GM21390 (cell line): ENCODE results near the gene DIPK1B.

ENCODE experiments used
- ATAC-seq: cut with Tn5 transposase; IDR thresholded peaks from one replicate; pipeline ENCODE4 v1.9.1; 2021; ENCODE audit not compliant: unreplicated experiment

The DIPK1B gene

DNA sequence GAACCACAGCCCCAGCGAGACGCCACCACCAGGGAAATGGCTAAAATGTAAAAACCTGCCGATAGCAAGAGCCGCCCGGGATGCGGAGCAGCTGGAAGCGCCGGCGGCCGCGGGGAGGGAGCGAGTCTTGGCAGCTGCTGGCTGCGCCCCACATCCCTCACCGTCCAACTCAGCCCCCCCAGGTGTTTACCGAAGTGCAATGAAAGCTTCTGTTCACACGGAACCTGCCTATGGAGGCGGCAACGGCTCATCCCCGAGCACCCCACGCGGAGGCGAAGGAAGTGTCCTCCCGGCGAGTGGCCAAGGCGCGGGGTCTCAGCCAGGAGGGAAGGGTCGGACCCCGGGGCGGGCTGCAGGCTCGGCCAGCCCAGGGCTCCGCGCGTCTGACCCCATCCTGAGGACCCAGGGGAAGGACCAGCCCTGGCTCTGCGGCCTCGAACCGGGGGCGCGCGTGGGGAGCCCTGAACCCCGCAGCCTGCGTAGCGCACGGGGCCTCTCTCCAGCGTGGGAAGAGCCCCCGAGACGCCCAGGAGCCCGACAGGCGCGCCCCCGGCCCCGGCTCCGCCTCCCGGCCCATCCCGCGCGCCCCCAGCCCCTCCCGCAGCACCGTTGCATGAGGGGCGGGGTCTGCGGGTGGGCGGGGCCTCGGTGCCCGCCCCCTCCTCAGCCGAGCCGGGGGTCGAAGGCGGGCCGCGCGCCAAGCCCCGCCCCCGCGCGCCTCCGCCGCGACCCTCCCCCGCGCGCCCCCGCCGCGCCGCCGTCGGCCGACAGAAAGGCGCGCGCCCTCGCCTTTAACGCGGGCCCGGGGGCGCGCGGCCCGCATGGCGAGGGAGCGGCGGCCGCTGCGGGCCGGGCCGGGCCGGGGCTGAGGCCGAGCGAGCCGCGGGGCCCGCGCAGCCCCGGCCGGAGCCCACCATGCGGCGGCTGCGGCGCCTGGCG lies at the start of gene DIPK1B:
TSS of gene DIPK1B (plus strand) at position 822 of the 939 bp plus-strand sequence. CDS start at position 916, 94 bp downstream.
- no peak for ATAC-seq

DNA sequence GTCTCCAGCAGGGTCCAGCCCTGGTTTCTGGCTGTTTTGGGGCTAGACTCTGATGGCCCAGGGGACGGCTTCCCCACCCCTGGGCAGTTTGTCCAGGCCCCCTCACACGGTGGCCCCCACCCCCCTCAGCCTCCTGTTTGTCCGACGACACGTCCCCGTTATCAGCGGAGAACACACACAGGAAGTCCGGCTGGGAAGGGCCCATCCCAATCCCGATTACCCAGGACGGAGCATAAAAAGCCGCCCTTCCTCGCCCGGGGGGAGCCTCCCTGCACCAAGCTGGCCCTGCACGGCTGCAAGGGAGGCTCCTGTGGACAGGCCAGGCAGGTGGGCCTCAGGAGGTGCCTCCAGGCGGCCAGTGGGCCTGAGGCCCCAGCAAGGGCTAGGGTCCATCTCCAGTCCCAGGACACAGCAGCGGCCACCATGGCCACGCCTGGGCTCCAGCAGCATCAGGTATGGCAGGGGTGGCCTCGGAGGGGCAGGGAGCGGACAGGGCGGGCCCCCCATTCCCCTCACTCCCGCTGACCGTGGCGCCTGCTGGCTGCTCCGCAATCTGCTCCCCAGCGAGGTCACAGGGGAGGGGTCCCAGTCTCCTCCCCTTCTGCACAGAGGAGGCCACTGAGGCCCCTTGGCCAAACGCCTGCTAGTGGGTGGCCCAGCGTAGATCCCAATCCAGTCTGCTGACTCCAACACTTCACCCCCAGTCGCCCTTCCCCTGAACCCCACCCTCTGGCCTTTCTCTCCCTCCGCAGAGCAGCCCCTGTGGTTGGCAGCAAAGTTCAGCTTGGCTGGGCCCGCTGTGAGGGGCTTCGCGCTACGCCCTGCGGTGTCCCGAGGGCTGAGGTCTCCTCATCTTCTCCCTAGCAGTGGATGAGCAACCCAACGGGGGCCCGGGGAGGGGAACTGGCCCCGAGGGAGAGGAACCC lies 49.5 kb upstream of the DIPK1B start, which contains the start of gene EGFL7:
TSS of gene EGFL7 (plus strand) at position 261 of the 926 bp plus-strand sequence. CDS start 5,367 bp downstream, outside the sequence.
- ATAC-seq, result no peak

DNA sequence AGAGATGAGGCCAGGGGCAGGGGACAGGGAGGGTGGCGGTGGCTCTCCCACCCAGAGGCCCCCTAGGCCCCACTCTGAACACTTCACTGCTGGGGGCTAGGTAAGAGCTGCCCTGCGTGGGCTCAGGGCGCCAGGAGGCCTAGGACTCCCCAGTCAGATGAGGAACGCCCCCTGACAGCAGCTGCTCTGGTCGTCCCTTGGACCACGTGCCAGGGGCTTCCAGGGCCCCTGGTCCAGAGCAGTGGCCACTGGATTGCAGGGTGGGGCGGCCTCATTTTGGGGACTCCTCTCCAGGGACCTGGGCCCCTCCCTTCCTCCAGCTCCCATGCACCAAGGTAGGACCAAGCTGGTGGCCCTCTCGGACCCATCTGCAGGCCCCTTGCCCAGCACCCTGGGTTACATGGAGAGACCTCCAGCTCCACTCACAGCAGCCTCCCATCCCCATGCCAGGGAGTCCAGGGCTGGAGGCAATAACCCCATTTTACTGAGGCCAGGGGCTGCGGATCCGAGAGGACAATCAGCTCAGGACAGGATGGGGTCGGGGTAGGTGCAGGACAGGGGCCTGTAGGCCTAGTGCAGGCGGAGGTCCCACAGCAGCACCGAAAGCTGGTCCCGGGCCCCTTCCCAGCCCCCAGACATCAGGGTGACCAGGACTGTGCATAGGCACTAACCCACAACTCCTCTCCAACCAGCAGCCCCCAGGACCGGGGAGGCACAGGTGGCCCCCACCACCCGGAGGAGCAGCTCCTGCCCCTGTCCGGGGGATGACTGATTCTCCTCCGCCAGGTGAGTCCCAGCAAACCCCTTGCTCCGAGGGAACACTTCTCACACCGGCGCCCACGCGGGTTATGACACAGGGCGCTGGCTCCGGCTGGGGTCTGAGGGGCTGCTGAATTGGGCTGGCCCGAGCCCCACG lies 48.1 kb upstream of the DIPK1B start:
- no peak for ATAC-seq

GRCh38 chr9:136665111-136665703 lies 47.2 kb upstream of the DIPK1B start:
- ATAC-seq, result no peak

GRCh38 chr9:136665704-136666371 lies 46.5 kb upstream of the DIPK1B start:
- no peak for ATAC-seq

- ATAC-seq, result no peak
Observed at GRCh38 chr9:136666372-136667213, 45.8 kb upstream of the DIPK1B start.

- ATAC-seq, result no peak
Observed at GRCh38 chr9:136667214-136667939, 45.0 kb upstream of the DIPK1B start.

DNA sequence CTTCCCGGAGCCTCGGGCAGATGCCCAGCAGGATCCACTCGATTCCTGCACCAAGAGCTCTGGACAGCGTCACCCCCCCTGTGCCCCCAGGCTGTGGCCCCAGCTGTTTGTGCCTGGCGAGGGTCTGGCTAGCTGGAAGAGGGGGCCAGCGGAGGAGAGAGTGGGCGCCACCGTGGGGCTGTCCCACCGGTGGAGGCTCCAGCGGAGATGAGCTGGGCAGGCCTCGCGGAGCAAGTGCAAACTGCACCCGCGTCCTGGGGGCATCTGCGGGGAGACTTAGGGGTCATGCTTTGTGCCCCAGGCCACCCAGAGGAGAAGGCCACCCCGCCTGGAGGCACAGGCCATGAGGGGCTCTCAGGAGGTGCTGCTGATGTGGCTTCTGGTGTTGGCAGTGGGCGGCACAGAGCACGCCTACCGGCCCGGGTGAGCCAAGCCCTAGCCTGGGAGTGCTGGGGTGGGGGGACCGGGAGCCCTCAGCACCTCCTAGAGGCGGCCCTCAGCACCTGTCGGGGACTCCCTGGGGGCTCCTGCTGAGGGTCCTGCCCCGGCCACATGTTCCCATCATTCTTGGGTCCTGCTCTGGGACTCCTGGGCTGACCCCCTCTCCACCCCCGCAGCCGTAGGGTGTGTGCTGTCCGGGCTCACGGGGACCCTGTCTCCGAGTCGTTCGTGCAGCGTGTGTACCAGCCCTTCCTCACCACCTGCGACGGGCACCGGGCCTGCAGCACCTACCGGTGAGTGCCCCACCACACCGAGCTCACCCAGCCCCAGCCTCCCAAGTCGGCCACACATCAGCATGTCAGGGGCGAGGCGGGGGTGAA lies 44.2 kb upstream of the DIPK1B start:
- ATAC-seq, result no peak

DNA sequence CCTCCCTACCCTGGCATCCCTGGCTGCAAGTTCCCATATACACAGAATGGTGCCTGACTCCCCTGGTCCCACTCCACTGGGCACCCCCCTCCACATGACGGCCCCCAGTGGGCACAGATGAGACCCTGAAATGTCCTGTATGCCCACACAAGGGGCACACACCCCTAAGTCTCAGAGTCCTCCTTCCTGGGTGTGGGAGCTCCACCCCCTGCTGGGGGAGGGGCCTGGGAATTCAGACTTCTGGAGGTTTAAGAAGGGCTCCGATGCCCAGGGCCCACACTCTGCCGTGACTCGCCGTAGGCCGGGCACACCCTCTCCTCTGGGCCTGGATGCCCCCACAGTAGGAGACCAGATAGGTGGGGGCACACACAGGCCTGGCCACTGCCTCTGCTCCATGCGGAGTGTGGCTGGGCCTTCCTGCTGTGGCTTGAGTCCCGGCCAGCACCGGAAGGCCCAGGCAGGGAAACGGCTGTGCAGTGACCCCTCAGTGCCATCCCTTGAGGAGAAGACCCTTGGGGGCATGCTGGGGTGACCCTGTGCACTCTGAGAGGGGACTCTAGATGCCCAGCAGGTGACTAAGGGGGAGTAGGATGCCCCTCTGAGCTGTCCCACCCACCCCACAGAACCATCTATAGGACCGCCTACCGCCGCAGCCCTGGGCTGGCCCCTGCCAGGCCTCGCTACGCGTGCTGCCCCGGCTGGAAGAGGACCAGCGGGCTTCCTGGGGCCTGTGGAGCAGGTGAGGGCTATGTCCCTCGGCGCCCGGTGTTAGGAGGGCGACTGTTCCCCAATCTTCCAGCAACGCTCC lies 43.2 kb upstream of the DIPK1B start:
- no peak for ATAC-seq

DNA sequence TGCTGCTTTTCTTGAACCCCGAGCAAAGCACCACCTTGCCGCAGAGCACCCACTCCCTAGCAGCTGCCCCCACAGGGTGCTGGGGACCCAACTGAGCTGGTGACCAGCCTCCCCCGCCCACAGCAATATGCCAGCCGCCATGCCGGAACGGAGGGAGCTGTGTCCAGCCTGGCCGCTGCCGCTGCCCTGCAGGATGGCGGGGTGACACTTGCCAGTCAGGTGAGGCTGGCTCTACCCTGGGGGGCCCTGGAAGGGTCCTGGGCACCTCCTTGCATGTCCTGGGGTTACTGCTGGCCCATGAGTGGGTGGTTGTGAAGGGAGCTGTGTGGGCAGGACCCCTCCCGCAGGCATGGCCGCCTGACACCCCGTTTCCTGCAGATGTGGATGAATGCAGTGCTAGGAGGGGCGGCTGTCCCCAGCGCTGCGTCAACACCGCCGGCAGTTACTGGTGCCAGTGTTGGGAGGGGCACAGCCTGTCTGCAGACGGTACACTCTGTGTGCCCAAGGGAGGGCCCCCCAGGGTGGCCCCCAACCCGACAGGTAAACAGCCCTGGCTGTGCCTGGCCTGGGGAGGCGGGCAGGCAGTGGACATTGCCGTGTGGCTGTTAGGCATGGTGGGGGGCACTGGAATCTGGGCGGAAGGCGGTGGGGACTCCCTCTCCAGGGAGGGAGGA lies 42.4 kb upstream of the DIPK1B start:
- ATAC-seq, result no peak

DNA sequence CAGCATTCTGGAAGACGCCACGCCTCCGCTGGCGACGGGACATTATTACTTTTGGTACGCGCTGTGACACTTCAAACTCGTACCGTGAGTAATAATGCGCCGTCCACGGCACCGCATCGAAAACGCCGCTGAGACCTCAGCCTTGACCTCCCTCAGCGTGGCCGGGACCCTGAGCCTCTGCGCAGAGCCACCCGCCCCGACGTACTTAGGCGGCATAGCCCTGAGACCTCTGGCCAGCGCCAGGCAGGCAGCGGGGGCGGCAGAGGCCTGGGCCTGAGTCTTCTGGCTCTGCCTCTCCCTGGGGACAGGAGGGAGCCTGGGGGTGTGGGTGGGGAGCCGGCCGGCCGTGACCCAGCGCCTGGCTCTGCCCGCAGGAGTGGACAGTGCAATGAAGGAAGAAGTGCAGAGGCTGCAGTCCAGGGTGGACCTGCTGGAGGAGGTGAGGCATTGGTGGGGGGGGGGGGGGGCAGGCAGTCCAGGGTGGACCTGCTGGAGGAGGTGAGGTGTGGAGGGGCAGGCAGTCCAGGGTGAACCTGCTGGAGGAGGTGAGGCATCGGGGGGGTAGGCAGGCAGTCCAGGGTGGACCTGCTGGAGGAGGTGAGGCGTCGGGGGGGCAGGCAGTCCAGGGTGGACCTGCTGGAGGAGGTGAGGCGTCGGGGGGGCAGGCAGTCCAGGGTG lies 41.7 kb upstream of the DIPK1B start:
- ATAC-seq, result no peak

- no peak for ATAC-seq
Observed at GRCh38 chr9:136671254-136671614, 41.1 kb upstream of the DIPK1B start.

DNA sequence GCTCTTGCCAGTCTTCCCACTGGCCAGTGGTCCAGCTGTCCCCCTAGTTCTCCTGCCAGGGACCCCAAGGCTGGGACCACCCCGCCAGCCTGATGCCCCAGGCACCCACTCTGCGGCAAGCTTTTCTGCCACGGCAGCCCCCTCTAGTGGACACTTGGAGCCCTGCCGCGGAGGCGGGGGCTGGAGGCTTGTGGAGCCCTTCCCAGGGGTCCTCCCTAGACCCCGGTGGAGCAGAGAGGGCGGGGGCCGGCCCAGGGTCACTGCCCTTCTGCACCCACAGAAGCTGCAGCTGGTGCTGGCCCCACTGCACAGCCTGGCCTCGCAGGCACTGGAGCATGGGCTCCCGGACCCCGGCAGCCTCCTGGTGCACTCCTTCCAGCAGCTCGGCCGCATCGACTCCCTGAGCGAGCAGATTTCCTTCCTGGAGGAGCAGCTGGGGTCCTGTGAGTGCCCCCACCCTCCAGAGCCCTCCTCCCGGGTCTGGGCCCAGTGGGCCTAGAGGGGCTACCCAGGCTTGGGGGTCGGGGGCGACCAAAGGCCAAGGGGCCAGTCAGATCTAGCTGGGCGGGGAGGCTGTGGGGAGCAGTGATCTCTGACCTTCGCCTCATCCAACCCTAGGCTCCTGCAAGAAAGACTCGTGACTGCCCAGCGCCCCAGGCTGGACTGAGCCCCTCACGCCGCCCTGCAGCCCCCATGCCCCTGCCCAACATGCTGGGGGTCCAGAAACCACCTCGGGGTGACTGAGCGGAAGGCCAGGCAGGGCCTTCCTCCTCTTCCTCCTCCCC lies 40.5 kb upstream of the DIPK1B start:
- no peak for ATAC-seq

- ATAC-seq, result no peak
Observed at GRCh38 chr9:136672431-136673087, 39.8 kb upstream of the DIPK1B start.
